GM20000 (cell line): Measurements from ENCODE around the gene HBP1.

Source experiments
- DNase-seq: peaks from one replicate; pipeline ENCODE4 v3.0.0; 2012; ENCODE audit warnings: low spot score
- TF ChIP-seq, protein P1 (sequence below): IDR thresholded peaks from 2 replicates; pipeline ENCODE4 v1.5.1; 2012; ENCODE audit warnings: mild to moderate bottlenecking, control low read depth; ENCODE audit errors: extremely low read depth, missing control alignments

The HBP1 gene

DNA sequence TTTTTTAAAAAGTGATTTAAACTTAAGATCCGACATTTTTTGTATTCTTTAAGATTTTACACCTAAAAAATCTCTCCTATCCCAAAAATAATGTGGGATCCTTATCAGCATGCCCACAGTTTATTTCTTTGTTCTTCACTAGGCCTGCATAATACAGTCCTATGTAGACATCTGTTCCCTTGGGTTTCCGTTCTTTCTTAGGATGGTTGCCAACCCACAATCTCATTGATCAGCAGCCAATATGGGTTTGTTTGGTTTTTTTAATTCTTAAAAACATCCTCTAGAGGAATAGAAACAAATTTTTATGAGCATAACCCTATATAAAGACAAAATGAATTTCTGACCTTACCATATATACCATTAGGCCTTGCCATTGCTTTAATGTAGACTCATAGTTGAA lies 8.4 kb upstream of the HBP1 start:
- no peak for DNase-seq
- TF ChIP-seq, protein P1, sequence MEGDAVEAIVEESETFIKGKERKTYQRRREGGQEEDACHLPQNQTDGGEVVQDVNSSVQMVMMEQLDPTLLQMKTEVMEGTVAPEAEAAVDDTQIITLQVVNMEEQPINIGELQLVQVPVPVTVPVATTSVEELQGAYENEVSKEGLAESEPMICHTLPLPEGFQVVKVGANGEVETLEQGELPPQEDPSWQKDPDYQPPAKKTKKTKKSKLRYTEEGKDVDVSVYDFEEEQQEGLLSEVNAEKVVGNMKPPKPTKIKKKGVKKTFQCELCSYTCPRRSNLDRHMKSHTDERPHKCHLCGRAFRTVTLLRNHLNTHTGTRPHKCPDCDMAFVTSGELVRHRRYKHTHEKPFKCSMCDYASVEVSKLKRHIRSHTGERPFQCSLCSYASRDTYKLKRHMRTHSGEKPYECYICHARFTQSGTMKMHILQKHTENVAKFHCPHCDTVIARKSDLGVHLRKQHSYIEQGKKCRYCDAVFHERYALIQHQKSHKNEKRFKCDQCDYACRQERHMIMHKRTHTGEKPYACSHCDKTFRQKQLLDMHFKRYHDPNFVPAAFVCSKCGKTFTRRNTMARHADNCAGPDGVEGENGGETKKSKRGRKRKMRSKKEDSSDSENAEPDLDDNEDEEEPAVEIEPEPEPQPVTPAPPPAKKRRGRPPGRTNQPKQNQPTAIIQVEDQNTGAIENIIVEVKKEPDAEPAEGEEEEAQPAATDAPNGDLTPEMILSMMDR = no peak

DNA sequence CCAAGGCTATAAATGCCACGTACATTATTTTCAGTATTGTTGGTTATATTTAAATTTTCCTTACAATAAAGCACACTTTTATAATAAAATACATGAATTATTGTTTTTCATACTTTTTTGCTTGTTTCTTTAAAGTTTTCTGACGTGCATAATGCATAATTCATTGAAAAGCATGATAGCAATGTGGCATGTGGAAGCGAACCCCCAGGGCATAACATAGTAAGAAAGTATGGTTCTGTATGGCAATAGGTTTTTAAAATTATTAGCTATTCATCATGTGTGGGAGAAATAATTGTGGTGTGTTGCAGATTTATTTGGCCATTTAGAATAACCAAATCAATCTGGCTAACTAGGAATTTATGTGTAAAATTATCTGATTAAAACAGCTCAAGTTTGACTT lies 7.4 kb upstream of the HBP1 start:
- no peak for DNase-seq
- TF ChIP-seq, protein P1 = no peak

DNA sequence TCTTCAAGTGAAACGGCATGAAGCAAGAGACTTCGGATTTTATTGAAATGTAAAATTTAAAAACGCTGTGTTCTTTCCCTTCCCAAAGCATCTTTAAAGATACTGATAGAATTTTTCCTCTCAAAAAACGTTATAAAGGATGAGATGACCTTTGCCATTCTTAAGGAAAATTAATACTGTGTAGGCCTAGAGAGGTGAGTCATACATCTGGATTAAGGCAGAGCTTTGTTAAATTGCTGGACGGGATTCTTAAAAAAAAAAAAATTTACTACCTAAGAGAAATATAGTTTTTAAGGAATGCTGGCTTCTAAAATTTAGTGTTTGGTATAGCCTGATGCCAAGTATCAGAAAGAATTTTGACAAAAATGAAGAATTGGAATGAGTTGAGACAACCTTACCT lies 6.3 kb upstream of the HBP1 start:
- DNase-seq = no peak
- TF ChIP-seq, protein P1 = no peak

DNA sequence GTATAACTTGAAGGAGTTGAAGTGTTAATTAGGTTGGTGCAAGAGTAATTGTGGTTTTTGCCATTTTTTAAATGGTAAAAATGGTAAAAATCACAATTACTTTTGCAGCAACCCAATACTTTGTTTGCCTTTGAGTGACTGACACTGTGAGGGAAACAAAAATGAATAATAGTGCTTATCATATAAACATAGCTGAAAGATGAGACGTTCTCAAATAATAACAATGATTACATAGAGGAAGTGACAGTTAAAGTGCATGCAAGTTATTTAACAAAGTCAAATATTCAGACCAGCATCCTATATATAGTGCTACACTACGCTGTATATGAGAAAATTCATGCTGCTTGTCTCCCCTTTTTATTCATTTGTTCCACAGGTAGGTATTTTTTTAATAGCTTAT lies 4.7 kb upstream of the HBP1 start:
- TF ChIP-seq, protein P1 = no peak
- no peak for DNase-seq

DNA sequence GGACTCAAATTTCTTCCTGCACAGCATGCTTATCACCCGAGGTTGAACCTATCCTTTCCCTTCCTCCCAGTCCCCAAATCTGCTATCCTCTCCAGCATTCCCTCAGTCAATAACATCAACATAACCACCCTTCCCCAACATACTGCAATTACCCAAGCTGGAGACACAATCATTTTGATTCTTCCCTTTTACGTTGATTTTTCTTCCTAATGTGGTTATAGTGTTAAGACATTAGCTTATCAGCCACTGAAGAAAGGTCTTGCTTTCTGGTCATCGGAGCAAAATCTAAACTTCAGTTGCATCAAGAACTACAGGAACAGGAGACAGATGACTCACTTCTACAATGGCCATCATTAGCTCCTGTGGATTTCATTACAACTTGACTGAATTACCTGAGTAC lies 3.5 kb upstream of the HBP1 start:
- no peak for DNase-seq
- TF ChIP-seq, protein P1 = no peak

DNA sequence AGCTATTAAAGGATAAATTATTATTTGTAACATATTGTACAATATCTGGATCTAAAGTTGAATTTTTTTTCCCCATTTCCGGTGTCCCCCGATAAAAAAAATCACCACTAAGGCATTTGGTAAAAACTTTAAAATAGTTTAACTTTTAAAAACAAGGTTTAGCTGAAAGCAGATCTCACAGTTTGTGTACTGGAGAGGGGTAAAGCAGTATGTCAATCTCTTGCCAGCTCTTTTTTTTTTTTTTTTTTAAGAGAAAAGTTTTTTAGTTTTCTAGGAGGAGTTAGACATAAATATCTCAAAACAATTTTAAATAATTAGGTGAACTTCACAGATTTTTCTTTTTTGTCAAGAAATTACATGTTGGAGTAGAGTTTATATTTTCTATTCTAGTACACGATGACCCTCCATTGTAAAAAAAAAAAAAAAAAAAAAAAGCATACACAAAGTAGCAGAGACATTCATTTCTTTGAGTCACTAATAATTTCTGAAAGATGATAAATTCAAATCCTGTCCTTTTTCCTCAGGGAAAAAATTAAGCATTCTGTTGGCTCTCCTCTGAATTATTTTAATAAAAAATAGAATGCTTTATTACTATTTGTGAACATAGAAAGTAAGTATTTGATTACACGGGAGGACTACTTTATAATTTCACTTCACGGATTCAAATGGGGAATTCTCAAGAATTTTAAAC lies 1.9 kb upstream of the HBP1 start:
- TF ChIP-seq, protein P1 = no peak
- DNase-seq = no peak

DNA sequence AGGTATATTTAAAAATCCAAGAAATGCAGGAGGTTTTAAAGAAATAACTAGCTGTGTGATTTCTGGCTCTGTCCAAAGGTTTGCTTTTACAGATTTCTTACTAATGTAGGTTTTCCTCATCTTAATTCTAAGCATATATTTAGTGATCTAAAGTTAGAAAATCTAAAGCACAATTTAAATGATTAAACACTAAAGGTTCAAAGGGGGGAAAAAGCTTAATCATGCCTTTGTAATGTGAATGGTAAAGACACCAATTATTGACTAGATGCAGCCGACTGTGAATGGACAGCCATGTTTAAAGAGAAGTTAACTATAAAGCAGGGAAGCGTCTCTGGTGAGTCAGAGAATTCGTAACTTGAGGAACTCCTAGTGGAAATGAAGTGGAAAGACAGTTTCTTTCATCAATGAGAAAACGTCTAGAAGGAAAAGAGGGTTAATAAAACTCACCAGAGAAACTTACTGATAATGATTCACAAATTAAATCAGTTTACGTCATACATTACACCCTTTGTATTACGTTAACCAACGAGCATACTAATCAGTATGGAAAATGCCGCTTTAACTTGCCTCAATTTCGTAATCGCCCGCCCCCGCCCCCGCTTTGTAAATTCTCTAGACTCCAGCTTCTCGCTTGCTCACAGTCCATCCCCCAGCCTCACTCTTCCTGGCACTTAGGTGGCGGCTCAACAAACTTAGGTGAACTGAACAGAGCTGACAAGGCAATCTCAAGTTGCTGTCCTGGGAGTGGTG lies 1.1 kb upstream of the HBP1 start:
- DNase-seq = peak; percentile 25
- TF ChIP-seq, protein P1 = no peak
